Measurements from ENCODE around the gene CDK4. TPM values are rescaled to one million over a fixed set of nuclear protein-coding genes. Genes with fewer than 3 reads are reported as not detected.
"Not testable (repeated sequence)": the region's sequence is repeated elsewhere in the genome, so short reads cannot be mapped to it uniquely, and the experiment has no call there.

Gene CDK4
- total RNA-seq, 1 donor from 2014 or later: 333 TPM

DNA sequence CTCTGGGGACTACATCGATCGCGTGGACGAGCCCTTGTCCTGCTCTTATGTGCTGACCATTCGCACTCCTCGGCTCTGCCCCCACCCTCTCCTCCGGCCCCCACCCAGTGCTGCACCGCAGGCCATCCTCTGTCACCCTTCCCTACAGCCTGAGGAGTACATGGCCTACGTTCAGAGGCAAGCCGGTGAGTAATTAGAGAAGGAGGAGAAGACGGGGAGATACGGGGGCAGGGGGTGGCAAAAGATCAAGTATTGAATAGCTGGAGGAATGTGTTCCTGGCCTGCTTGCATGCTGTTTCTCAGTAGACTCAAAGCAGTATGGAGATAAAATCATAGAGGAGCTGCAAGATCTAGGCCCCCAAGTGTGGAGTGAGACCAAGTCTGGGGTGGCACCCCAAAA lies 36.3 kb downstream of the CDK4 start:
- DNase-seq (ENCODE audit: low read depth, low spot score): no peak
- Mint-ChIP-seq H3K27ac (ENCODE audit: unreplicated experiment) (no peak overlapping the region), H3K27me3 (ENCODE audit: low read depth) (no peaks in the 10 kb centered on the region), H3K36me3 (ENCODE audit: low read depth) (peaks cover 26% of the 10 kb centered on the region), H3K4me1 (no peaks in the 10 kb centered on the region), H3K9me3 (no peaks in the 10 kb centered on the region), H3K4me3 (no peak overlapping the region)
- TF ChIP-seq, protein P1, sequence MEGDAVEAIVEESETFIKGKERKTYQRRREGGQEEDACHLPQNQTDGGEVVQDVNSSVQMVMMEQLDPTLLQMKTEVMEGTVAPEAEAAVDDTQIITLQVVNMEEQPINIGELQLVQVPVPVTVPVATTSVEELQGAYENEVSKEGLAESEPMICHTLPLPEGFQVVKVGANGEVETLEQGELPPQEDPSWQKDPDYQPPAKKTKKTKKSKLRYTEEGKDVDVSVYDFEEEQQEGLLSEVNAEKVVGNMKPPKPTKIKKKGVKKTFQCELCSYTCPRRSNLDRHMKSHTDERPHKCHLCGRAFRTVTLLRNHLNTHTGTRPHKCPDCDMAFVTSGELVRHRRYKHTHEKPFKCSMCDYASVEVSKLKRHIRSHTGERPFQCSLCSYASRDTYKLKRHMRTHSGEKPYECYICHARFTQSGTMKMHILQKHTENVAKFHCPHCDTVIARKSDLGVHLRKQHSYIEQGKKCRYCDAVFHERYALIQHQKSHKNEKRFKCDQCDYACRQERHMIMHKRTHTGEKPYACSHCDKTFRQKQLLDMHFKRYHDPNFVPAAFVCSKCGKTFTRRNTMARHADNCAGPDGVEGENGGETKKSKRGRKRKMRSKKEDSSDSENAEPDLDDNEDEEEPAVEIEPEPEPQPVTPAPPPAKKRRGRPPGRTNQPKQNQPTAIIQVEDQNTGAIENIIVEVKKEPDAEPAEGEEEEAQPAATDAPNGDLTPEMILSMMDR (conservative IDR thresholded peaks at IDR 0.05): no peak

DNA sequence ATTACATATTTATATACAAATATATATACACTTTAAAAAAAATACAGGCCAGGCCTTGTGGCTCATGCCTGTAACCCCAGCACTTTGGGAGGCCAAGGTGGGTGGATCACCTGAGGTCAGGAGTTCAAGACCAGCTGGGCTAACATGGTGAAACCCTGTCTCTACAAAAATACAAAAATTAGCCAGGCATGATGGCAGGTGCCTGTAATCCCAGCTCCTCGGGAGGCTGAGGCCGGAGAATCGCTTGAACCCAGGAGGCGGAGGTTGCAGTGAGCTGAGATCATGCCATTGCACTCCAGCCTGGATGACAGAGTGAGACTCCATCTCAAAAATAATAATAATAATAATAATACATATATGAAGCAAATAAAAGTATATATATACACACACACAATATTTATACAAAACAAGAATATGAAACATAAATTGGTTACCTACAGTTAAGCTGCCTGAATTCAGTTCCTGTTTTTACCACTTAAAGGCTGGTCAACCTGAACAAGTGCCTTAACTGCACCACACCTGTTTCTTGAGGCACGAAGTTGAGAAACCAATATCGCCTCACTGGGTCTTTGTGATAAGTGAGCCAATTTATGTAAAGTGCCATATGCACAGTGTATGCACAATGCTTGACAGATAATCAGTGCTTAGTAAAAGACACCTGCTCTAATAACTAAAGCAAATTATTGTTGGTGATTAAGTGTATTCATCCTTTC lies 36.9 kb downstream of the CDK4 start:
- H3K36me3 Mint-ChIP-seq (ENCODE audit: low read depth): peaks cover 26% of the 10 kb centered on the region
- H3K27me3 Mint-ChIP-seq (ENCODE audit: low read depth); H3K9me3 Mint-ChIP-seq; H3K4me1 Mint-ChIP-seq; H3K27ac Mint-ChIP-seq (ENCODE audit: unreplicated experiment); DNase-seq (ENCODE audit: low read depth, low spot score); H3K4me3 Mint-ChIP-seq: not testable (repeated sequence)

DNA sequence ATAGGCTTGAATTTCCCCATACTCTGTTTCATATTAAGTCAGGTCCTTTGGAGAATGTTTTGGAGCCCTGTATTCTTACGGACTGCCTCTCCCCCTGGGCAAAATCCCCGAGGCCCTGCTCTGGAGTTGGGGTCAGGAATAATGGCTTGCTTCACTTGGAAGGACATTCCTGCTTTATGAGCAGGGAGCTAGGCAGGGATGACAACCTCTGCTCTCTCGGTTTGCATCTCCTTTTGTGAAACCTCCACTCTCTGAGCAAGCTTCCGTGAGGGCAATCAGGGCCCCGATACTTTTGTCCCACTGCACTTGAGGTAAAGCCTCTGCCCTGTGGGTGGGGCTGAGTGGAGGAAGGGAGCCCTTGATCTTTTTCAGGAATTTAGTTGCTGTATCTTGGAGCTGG lies 38.9 kb downstream of the CDK4 start:
- Mint-ChIP-seq H3K9me3 (no peaks in the 10 kb centered on the region), H3K4me1 (no peaks in the 10 kb centered on the region), H3K27me3 (ENCODE audit: low read depth) (no peaks in the 10 kb centered on the region), H3K27ac (ENCODE audit: unreplicated experiment) (no peak overlapping the region), H3K36me3 (ENCODE audit: low read depth) (peaks cover 20% of the 10 kb centered on the region), H3K4me3 (no peak overlapping the region)
- DNase-seq (ENCODE audit: low read depth, low spot score): no peak
- TF ChIP-seq, protein P1 (conservative IDR thresholded peaks at IDR 0.05): no peak

DNA sequence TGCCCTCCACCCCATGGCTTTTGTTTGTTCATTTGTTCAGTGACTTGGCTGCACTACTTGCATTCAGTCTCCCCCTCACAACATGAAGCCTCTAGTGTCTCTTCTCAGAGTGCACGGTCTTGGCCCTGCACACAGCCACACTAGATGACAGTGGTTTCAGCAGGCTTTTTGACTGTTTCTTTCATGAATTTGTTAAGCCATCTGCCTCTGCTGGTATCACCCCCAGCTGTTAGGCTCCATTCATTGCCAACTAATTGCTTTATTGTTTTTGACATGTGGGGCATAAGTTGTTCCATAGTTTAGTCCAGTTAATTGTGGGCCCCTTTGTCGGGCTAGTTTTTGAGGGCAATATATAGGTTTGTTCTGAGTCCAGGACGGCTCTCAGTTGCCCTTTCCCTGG lies 39.4 kb downstream of the CDK4 start:
- H3K36me3 Mint-ChIP-seq (ENCODE audit: low read depth): peaks cover 17% of the 10 kb centered on the region
- TF ChIP-seq, protein P1 (conservative IDR thresholded peaks at IDR 0.05): no peak
- no peak for DNase-seq (ENCODE audit: low read depth, low spot score)
- no peaks in the 10 kb centered on the region for H3K4me1 Mint-ChIP-seq
- H3K9me3 Mint-ChIP-seq: no peaks in the 10 kb centered on the region
- no peaks in the 10 kb centered on the region for H3K27me3 Mint-ChIP-seq (ENCODE audit: low read depth)
- no peak overlapping the region for H3K4me3 Mint-ChIP-seq
- H3K27ac Mint-ChIP-seq (ENCODE audit: unreplicated experiment): no peak overlapping the region

DNA sequence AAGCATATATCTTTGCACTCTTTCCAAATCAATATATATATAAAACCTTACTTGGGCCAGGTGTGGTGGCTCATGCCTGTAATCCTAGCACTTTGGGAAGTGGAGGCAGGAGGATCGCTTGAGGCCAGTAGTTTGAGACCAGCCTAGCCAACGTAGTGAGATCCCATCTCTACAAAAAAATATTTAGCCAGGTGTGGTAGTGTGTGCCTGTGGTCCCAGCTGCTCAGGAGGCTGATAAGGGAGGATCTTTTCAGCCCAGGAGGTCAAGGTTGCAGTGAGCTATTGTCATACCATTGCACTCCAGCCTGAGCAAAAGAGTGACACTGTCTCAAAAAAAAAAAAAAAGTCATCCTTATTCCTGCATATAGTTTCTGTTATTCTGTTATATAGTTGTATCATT lies 43.8 kb downstream of the CDK4 start:
- Mint-ChIP-seq H3K4me1 (no peaks in the 10 kb centered on the region), H3K36me3 (ENCODE audit: low read depth) (peaks cover 24% of the 10 kb centered on the region), H3K9me3 (peaks cover 7% of the 10 kb centered on the region), H3K27ac (ENCODE audit: unreplicated experiment) (no peak overlapping the region), H3K4me3 (no peak overlapping the region), H3K27me3 (ENCODE audit: low read depth) (no peaks in the 10 kb centered on the region)
- DNase-seq (ENCODE audit: low read depth, low spot score): no peak
- TF ChIP-seq, protein P1 (conservative IDR thresholded peaks at IDR 0.05): no peak

DNA sequence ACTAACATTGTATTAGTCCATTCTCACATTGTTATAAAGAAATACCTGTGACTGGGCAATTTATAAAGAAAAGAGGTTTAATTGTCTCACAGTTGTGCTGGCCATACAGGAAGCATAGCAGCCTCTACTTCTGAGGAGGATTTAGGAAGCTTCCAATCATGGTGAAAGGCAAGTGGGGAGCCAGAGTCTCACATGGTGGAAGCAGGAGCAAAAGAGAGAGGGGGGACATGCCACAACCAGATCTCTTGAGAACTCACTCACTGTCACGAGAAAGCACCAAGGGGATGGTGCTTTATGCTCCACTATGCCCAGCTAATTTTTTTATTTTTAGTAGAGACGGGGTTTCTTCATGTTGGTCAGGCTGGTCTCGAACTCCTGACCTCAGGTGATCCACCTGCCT lies 44.9 kb downstream of the CDK4 start:
- no peaks in the 10 kb centered on the region for H3K27me3 Mint-ChIP-seq (ENCODE audit: low read depth)
- H3K9me3 Mint-ChIP-seq: peaks cover 7% of the 10 kb centered on the region
- no peak for DNase-seq (ENCODE audit: low read depth, low spot score)
- TF ChIP-seq, protein P1 (conservative IDR thresholded peaks at IDR 0.05): no peak
- H3K4me3 Mint-ChIP-seq: no peak overlapping the region
- no peaks in the 10 kb centered on the region for H3K4me1 Mint-ChIP-seq
- H3K27ac Mint-ChIP-seq (ENCODE audit: unreplicated experiment): no peak overlapping the region
- peaks cover 27% of the 10 kb centered on the region for H3K36me3 Mint-ChIP-seq (ENCODE audit: low read depth)

Data from neural crest cell (in vitro differentiated cells).